ENCODE results near the gene THY1. TPM values are rescaled to one million over a fixed set of nuclear protein-coding genes. Genes with fewer than 3 reads are reported as not detected.

THY1 gene
- total and polyA plus RNA-seq, 2 of the 8 experiments (the other 6 are each of a cell fraction or from before 2014, with no cell fraction given): 286 to 2,479 TPM

DNA sequence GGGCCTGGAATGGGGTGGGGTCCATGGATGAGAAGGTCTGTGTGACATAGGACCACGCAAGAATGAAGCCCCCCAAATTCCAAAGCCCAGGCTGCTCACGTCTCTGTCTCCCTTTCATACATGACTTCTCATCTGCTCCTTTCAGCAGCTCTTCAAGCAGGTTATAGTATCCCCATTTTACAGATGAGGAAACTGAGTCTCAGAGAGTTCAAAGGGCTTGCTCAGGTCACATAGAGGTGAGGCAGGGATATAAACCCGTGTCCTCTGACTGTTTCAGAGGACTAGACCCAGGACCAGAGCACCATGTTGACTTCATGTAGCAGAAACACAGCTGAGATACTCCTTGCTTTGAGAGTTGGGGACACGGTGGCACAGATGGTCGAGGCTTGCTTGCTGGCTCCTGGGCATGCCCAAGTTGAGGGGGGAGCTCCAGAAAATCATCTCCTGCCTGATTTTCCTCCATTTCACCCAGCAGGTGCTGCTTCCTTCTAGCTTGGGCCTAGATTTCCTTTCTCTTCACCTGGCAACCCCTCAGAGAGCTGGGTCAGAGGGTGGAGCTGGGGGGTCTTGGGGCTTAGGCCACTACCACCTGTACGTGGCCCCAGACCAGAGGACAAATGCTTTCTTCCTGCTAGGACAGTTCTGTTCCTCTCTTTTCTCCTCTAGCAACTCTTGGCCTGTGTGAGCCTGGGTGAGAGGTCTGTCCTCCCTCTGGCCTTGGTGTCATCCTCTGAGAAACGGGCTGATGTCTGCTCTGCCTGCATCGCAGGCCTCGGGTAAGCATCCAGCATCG is 24.1 kb upstream of the THY1 start (continued):
- no peak for TF ChIP-seq NANOG (IDR thresholded peaks at IDR 0.05; ENCODE audit: insufficient read depth, low read depth, low read length, poor library complexity, severe bottlenecking)
- no peak for TF ChIP-seq POLR2A (IDR thresholded peaks at IDR 0.05; ENCODE audit: control extremely low read depth in 1 of 2, low read depth in 2 of 2, low read length in 2 of 2)
- TF ChIP-seq BRCA1 (IDR thresholded peaks at IDR 0.05; ENCODE audit: low read depth, low read length): no peak
- no peak for TF ChIP-seq CHD2 (IDR thresholded peaks at IDR 0.05; ENCODE audit: low read length)
- TF ChIP-seq HDAC6 (IDR thresholded peaks at IDR 0.05; ENCODE audit: low read depth, low read length): no peak
- TF ChIP-seq, protein P1, sequence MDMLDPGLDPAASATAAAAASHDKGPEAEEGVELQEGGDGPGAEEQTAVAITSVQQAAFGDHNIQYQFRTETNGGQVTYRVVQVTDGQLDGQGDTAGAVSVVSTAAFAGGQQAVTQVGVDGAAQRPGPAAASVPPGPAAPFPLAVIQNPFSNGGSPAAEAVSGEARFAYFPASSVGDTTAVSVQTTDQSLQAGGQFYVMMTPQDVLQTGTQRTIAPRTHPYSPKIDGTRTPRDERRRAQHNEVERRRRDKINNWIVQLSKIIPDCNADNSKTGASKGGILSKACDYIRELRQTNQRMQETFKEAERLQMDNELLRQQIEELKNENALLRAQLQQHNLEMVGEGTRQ (IDR thresholded peaks at IDR 0.05; ENCODE audit: low read length): no peak
